Stimulated activated CD4-positive, alpha-beta T cell treated with anti-CD3 and anti-CD28 coated beads, Interleukin-12 subunit alpha, Interleukin-12 subunit beta, amount 100 ng/mL, for 4 hours (primary cell): ENCODE measurements around the gene DUOX1.

ENCODE experiments used
- DNase-seq: peaks from one replicate; pipeline ENCODE4 v3.0.0-alpha.2; 2020

The DUOX1 gene

GRCh38 chr15:45198337-45199135 is 68.7 kb downstream of the DUOX1 start:
- peak; percentile 82 for DNase-seq

- no peak for DNase-seq
Observed at GRCh38 chr15:45199136-45199810, 69.5 kb downstream of the DUOX1 start.

GRCh38 chr15:45200001-45200798 is 70.4 kb downstream of the DUOX1 start:
- DNase-seq: peak; percentile 97

- peak; percentile 90 for DNase-seq
Observed at GRCh38 chr15:45200799-45201556, 71.2 kb downstream of the DUOX1 start.

DNA sequence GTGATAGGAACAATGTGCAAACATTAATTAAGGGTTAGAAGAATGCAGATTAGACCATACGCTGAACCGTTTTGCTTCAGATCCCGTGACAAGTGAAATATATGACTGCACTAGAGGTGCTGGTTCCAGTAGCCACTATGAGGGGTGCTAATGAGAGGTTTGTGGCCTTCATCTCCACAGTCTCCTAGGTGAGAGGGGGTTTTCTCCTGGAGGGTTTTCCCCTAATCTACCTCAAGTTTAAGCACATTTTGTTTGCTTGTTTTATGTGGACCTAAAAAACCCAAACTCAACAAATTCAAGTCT is 71.7 kb downstream of the DUOX1 start:
- no peak for DNase-seq

- DNase-seq: no peak
Observed at GRCh38 chr15:45201869-45202268, 72.1 kb downstream of the DUOX1 start.

- DNase-seq: no peak
Observed at GRCh38 chr15:45203182-45203581, 73.4 kb downstream of the DUOX1 start.

DNA sequence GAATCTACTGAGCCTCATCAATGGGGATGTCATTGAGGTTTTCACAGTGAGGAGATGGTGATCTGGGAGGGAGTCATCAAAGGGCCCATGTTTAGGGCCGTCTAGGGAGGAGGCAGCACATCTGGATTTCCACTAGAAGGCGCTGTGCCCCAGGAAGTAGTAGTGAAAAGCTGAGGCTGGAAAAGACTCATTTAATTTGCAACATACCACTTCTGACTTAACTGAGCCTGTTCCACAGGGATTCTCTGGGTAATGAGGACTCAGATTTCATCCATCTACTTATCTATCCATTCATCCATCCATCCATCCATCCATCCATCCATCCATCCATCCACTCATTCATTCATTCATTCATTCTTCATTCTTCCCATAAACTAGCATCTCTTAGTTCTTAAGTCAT is 75.4 kb downstream of the DUOX1 start:
- peak; percentile 50 for DNase-seq

DNA sequence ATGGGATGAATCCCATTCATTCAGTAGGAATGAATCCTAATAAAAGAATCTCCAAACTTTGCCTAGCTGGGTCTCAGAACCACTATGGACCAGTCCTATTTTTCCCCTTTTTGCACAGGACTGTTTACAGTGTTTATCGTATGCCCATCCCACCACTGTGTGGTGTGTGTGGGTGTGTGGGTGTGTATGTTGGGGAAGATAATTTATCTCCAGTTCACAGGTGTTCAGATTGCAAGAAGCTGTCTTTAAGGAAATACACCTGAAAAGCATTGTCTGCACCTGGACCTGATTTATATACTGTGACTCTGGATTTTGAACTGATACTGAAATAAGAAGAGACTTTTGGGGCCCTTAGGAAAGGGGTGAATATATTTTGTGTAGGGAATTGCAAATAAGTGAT is 82.7 kb downstream of the DUOX1 start:
- DNase-seq: no peak
